H1 (cell line): ENCODE results near the gene SRRM3.

ENCODE experiments used
- EGR1 ChIP-seq: IDR thresholded peaks from 2 replicates; pipeline ENCODE4 v1.6.1; 2011; ENCODE audit warnings: low read depth, low read length, borderline replicate concordance
- EZH2 ChIP-seq: fragments of 200-600 bp; sonication (generic); IDR thresholded peaks from 2 replicates; pipeline ENCODE4 v1.7.1; 2012; ENCODE audit warnings: low read depth, mild to moderate bottlenecking, moderate library complexity, low read length, inconsistent platforms; ENCODE audit not compliant: severe bottlenecking
- FOSL1 ChIP-seq: IDR thresholded peaks from 2 replicates; pipeline ENCODE4 v1.6.1; 2011; ENCODE audit warnings: mild to moderate bottlenecking, low read depth, low read length, moderate library complexity; ENCODE audit not compliant: insufficient read depth
- POLR2A ChIP-seq, 2 experiments: IDR thresholded peaks; 1 replicate in 1 of 2; 2 replicates in 1 of 2; pipeline ENCODE4 v1.6.1; 2011; ENCODE audit warnings: low read depth in 2 of 2, low read length in 2 of 2, mild to moderate bottlenecking in 2 of 2; ENCODE audit errors: control extremely low read depth in 1 of 2
- RFX5 ChIP-seq: IDR thresholded peaks from 2 replicates; pipeline ENCODE4 v1.6.1; 2011; ENCODE audit warnings: low read depth, low read length, improper control_type of control experiment, borderline replicate concordance
- RXRA ChIP-seq: IDR thresholded peaks from 2 replicates; pipeline ENCODE4 v1.6.1; 2011; ENCODE audit warnings: low read depth, mild to moderate bottlenecking, low read length, moderate library complexity; ENCODE audit not compliant: insufficient read depth
- SIN3A ChIP-seq, 2 experiments: IDR thresholded peaks in 1 of 2; conservative IDR thresholded peaks in 1 of 2; 2 replicates each; pipeline ENCODE4 v1.6.1; 2011 to 2012; ENCODE audit warnings: low read length in 2 of 2, improper control_type of control experiment in 1 of 2, low read depth in 1 of 2, mild to moderate bottlenecking in 1 of 2
- SIX5 ChIP-seq: IDR thresholded peaks from 2 replicates; pipeline ENCODE4 v1.6.1; 2011; ENCODE audit warnings: mild to moderate bottlenecking, low read depth, low read length
- ZNF274 ChIP-seq: IDR thresholded peaks from 2 replicates; pipeline ENCODE4 v1.7.0; 2012; ENCODE audit warnings: low read length, borderline replicate concordance; ENCODE audit errors: extremely low read depth
- TF ChIP-seq, protein P1 (sequence below), 3 experiments: IDR thresholded peaks; 1 replicate in 2 of 3; 2 replicates in 1 of 3; pipeline versions ENCODE4 v1.5.1 to v1.6.1; 2011; ENCODE audit warnings: low read length in 3 of 3, mild to moderate bottlenecking in 3 of 3, inconsistent platforms in 2 of 3, low read depth in 1 of 3, moderate library complexity in 1 of 3; ENCODE audit not compliant: insufficient read depth in 1 of 3; ENCODE audit errors: control extremely low read depth in 1 of 3

GRCh38 chr7:76267894-76268183 lies 66.1 kb downstream of the SRRM3 start:
- TF ChIP-seq RFX5 (no peak), ZNF274 (no peak), SIN3A (conservative IDR thresholded peaks at IDR 0.05 in 1 of 2, IDR thresholded peaks at IDR 0.05 in 1 of 2; ENCODE audit: low read depth in 1 of 2, low read length in 2 of 2) (no peak), EZH2 (no peak), EGR1 (no peak), RXRA (no peak), POLR2A (IDR thresholded peaks at IDR 0.05; ENCODE audit: control extremely low read depth in 1 of 2, low read depth in 2 of 2, low read length in 2 of 2) (no peak), SIX5 (no peak), FOSL1 (no peak)
- TF ChIP-seq, protein P1, sequence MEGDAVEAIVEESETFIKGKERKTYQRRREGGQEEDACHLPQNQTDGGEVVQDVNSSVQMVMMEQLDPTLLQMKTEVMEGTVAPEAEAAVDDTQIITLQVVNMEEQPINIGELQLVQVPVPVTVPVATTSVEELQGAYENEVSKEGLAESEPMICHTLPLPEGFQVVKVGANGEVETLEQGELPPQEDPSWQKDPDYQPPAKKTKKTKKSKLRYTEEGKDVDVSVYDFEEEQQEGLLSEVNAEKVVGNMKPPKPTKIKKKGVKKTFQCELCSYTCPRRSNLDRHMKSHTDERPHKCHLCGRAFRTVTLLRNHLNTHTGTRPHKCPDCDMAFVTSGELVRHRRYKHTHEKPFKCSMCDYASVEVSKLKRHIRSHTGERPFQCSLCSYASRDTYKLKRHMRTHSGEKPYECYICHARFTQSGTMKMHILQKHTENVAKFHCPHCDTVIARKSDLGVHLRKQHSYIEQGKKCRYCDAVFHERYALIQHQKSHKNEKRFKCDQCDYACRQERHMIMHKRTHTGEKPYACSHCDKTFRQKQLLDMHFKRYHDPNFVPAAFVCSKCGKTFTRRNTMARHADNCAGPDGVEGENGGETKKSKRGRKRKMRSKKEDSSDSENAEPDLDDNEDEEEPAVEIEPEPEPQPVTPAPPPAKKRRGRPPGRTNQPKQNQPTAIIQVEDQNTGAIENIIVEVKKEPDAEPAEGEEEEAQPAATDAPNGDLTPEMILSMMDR (IDR thresholded peaks at IDR 0.05; ENCODE audit: control extremely low read depth in 1 of 3, insufficient read depth in 1 of 3, low read depth in 1 of 3, low read length in 3 of 3): no peak
